ENCODE data around the gene HSPA14. TPM values are rescaled to one million over a fixed set of nuclear protein-coding genes. Genes with fewer than 3 reads are reported as not detected.

The HSPA14 gene
- total and polyA plus RNA-seq, 2 of the 4 experiments (the other 2 are of a cell fraction) = 10.3 to 11.8 TPM

- Histone ChIP-seq H3K23ac (ENCODE audit: low read depth, low read length) (no peak overlapping the region), H2AFZ (replicated peaks; ENCODE audit: low read length, poor library complexity) (no peak overlapping the region), H3K18ac (ENCODE audit: low read depth, low read length) (no peak overlapping the region), H3K79me1 (ENCODE audit: low read depth in 1 of 2, low read length in 2 of 2) (peaks cover 4 to 5% of the 10 kb centered on the region in 2 experiments; a peak in 3 of 4 replicates), H4K5ac (ENCODE audit: low read depth, low read length) (no peak overlapping the region), H2BK15ac (ENCODE audit: low read depth, low read length) (no peak overlapping the region), H2BK120ac (ENCODE audit: low read depth, low read length) (no peak overlapping the region), H3K4ac (ENCODE audit: low read depth, low read length) (no peak overlapping the region), H3K9me1 (ENCODE audit: insufficient read depth, low read length) (0 out of 2 replicates have a peak, but pooled peaks cover 3% of the 10 kb centered on the region), H3K9ac (ENCODE audit: low read depth, low read length) (no peak overlapping the region), H2BK5ac (ENCODE audit: low read depth, low read length, poor library complexity, severe bottlenecking) (no peak overlapping the region), H3K14ac (replicated peaks; ENCODE audit: low read depth, low read length) (no peak overlapping the region), H3K4me2 (ENCODE audit: low read depth, low read length) (no peak overlapping the region), H3K56ac (ENCODE audit: extremely low read depth, insufficient read depth, low read length) (no peak overlapping the region), H3K9me3 (ENCODE audit: control insufficient read depth, insufficient read depth, low read length) (0 out of 2 replicates have a peak, but pooled peaks cover 2% of the 10 kb centered on the region), H4K8ac (ENCODE audit: low read depth in 2 of 2, low read length in 2 of 2) (no peak overlapping the region), H2AK9ac (replicated peaks; ENCODE audit: low read depth, low read length, poor library complexity) (no peak overlapping the region), H2BK20ac (ENCODE audit: low read depth, low read length) (no peak overlapping the region), H3K36me3 (ENCODE audit: control insufficient read depth, insufficient read depth, low read length) (peaks cover 30% of the 10 kb centered on the region), H3K4me1 (ENCODE audit: control insufficient read depth, insufficient read depth, low read length) (no peaks in the 10 kb centered on the region), H4K91ac (ENCODE audit: insufficient read depth, low read depth, low read length) (no peak overlapping the region), H4K20me1 (ENCODE audit: insufficient read depth, low read length) (no peaks in the 10 kb centered on the region), H3K4me3 (ENCODE audit: insufficient read depth, low read depth, low read length) (no peak overlapping the region), H3K27ac (ENCODE audit: insufficient read depth, low read length) (no peak overlapping the region), H3K27me3 (ENCODE audit: control insufficient read depth, insufficient read depth, low read length) (no peaks in the 10 kb centered on the region), H2AK5ac (ENCODE audit: low read depth, low read length) (no peak overlapping the region)
- ChIA-PET CTCF (no interaction called here), POLR2A (ENCODE audit: unreplicated experiment) (no interaction called here)
- ATAC-seq (ENCODE audit: low read depth) = no peak
- TF ChIP-seq, protein P1, sequence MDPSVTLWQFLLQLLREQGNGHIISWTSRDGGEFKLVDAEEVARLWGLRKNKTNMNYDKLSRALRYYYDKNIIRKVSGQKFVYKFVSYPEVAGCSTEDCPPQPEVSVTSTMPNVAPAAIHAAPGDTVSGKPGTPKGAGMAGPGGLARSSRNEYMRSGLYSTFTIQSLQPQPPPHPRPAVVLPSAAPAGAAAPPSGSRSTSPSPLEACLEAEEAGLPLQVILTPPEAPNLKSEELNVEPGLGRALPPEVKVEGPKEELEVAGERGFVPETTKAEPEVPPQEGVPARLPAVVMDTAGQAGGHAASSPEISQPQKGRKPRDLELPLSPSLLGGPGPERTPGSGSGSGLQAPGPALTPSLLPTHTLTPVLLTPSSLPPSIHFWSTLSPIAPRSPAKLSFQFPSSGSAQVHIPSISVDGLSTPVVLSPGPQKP (IDR thresholded peaks at IDR 0.05; ENCODE audit: borderline replicate concordance, low read depth, low read length) = no peak
- no peak for TF ChIP-seq USF2 (IDR thresholded peaks at IDR 0.05; ENCODE audit: low read depth, low read length)
- TF ChIP-seq SMC3 (IDR thresholded peaks at IDR 0.05; ENCODE audit: low read depth, low read length) = no peak
- no peak for TF ChIP-seq RFX5 (IDR thresholded peaks at IDR 0.05; ENCODE audit: low read depth, low read length)
- TF ChIP-seq, protein P2, sequence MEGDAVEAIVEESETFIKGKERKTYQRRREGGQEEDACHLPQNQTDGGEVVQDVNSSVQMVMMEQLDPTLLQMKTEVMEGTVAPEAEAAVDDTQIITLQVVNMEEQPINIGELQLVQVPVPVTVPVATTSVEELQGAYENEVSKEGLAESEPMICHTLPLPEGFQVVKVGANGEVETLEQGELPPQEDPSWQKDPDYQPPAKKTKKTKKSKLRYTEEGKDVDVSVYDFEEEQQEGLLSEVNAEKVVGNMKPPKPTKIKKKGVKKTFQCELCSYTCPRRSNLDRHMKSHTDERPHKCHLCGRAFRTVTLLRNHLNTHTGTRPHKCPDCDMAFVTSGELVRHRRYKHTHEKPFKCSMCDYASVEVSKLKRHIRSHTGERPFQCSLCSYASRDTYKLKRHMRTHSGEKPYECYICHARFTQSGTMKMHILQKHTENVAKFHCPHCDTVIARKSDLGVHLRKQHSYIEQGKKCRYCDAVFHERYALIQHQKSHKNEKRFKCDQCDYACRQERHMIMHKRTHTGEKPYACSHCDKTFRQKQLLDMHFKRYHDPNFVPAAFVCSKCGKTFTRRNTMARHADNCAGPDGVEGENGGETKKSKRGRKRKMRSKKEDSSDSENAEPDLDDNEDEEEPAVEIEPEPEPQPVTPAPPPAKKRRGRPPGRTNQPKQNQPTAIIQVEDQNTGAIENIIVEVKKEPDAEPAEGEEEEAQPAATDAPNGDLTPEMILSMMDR (conservative IDR thresholded peaks at IDR 0.05; ENCODE audit: low read depth, low read length) = no peak
- TF ChIP-seq POLR2A (IDR thresholded peaks at IDR 0.05; ENCODE audit: low read depth, low read length) = no peak
- no peak for TF ChIP-seq CHD1 (IDR thresholded peaks at IDR 0.05; ENCODE audit: low read depth, low read length)
- no peak for TF ChIP-seq RAD21 (IDR thresholded peaks at IDR 0.05; ENCODE audit: low read length)
- TF ChIP-seq FOS (IDR thresholded peaks at IDR 0.05; ENCODE audit: low read depth, low read length) = no peak
- no peak for TF ChIP-seq MXI1 (IDR thresholded peaks at IDR 0.05; ENCODE audit: borderline replicate concordance, low read depth, low read length)
- no peak for TF ChIP-seq NFE2L2 (IDR thresholded peaks at IDR 0.05; ENCODE audit: low read depth, low read length)
- no TSS peak for BruUV-seq (replicated peaks)
- no peak for DNase-seq
- intact Hi-C loops (cut with micrococcal nuclease) = no loop called here
- 93% methylated on average over 3 of the region's 4 CpGs; no CpG with 5 or more reads in 1 of the 2 experiments for WGBS, 2 experiments (ENCODE audit: extremely low coverage in 2 of 2, insufficient read length in 1 of 2)
- dilution Hi-C loops (cut with HindIII; ENCODE audit: low sequenced_read_pairs, unreplicated experiment) = no loop called here
- in situ Hi-C loops (cut with MboI; ENCODE audit: low sequenced_read_pairs) = no loop called here
Measured at GRCh38 chr10:14910953-14911352, 72.8 kb downstream of the HSPA14 start.
